ENCODE data around the gene EHMT1.

Gene EHMT1

DNA sequence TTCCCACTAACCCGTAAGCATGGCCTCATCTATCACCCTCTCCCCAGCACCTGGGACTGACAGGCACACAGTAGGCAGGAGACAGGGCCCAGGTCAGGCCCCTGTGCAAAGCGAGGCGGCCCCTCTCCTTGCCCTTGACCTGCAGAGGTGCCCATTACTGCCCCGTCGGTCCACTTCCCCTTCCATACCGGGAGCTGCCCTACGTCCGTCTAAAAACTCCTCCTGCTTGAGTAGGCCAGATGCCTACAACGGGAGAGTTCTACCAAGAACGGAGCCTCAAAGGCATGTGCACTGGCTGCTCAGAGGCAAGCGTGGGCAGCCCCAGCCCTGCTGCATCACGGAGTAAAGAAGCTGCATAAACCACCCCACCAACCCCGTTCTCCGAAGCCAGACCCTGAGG lies 35.5 kb upstream of the EHMT1 start:
- no peaks in the 10 kb centered on the region for H3K9me3 ChIP-seq (ENCODE audit: control extremely low read depth in 1 of 5, control insufficient read depth in 4 of 5, insufficient read depth in 2 of 5, low read depth in 1 of 5, low read length in 4 of 5)
- ChIA-PET CTCF (no interaction called here), POLR2A (no interaction called here)
- 92% methylated on average over 11 of the region's 14 CpGs for WGBS (ENCODE audit: insufficient coverage)
- H3K4me3 ChIP-seq (ENCODE audit: control insufficient read depth in 1 of 7, extremely low read depth in 1 of 7, insufficient read depth in 4 of 7, low read depth in 2 of 7, low read length in 6 of 7), result no peak overlapping the region
- H3K27ac ChIP-seq (ENCODE audit: insufficient read depth in 1 of 2, low read depth in 1 of 2, low read length in 2 of 2, poor library complexity in 1 of 2, severe bottlenecking in 2 of 2), result no peak overlapping the region
- H3K36me3 ChIP-seq (ENCODE audit: control insufficient read depth in 4 of 4, insufficient read depth in 4 of 4, low read length in 3 of 4), result peaks cover 2 to 79% (median 54%) of the 10 kb centered on the region in 4 experiments
- peaks cover 0 to 8% (median 5%) of the 10 kb centered on the region in 4 experiments for H3K4me1 ChIP-seq (ENCODE audit: control extremely low read depth in 1 of 4, control insufficient read depth in 4 of 4, insufficient read depth in 4 of 4, low read length in 3 of 4)
- no peaks in the 10 kb centered on the region for H3K27me3 ChIP-seq (replicated peaks in 2 of 5; ENCODE audit: control insufficient read depth in 4 of 5, insufficient read depth in 5 of 5, low read length in 4 of 5)
- no peak for DNase-seq

- POLR2A ChIA-PET, result no interaction called here
- H3K36me3 ChIP-seq (ENCODE audit: control insufficient read depth in 4 of 4, insufficient read depth in 4 of 4, low read length in 3 of 4), result peaks cover 2 to 85% (median 54%) of the 10 kb centered on the region in 4 experiments
Measured at GRCh38 chr9:137583957-137584356, 34.8 kb upstream of the EHMT1 start.

GRCh38 chr9:137586854-137587253 lies 32.0 kb upstream of the EHMT1 start:
- no peaks in the 10 kb centered on the region for H3K27me3 ChIP-seq (replicated peaks in 2 of 5; ENCODE audit: control insufficient read depth in 4 of 5, insufficient read depth in 5 of 5, low read length in 4 of 5)
- no peak overlapping the region for H3K4me3 ChIP-seq (ENCODE audit: control insufficient read depth in 1 of 7, extremely low read depth in 1 of 7, insufficient read depth in 4 of 7, low read depth in 2 of 7, low read length in 6 of 7)
- no peaks in the 10 kb centered on the region for H3K9me3 ChIP-seq (ENCODE audit: control extremely low read depth in 1 of 5, control insufficient read depth in 4 of 5, insufficient read depth in 2 of 5, low read depth in 1 of 5, low read length in 4 of 5)
- ChIA-PET CTCF (interaction anchor here (0.8 to 1.0 kb wide), 2 partner anchors 16 to 41 kb away, joined by 3 read pairs; no protein-coding TSS in a partner anchor), POLR2A (no interaction called here)
- 98% methylated on average over 11 of the region's 14 CpGs for WGBS (ENCODE audit: insufficient coverage)
- no peak overlapping the region for H3K27ac ChIP-seq (ENCODE audit: insufficient read depth in 1 of 2, low read depth in 1 of 2, low read length in 2 of 2, poor library complexity in 1 of 2, severe bottlenecking in 2 of 2)
- H3K36me3 ChIP-seq (ENCODE audit: control insufficient read depth in 4 of 4, insufficient read depth in 4 of 4, low read length in 3 of 4), result peaks cover 0 to 67% (median 45%) of the 10 kb centered on the region in 4 experiments
- no peak for DNase-seq
- H3K4me1 ChIP-seq (ENCODE audit: control extremely low read depth in 1 of 4, control insufficient read depth in 4 of 4, insufficient read depth in 4 of 4, low read length in 3 of 4), result peaks cover 0 to 19% (median 19%) of the 10 kb centered on the region in 4 experiments

More at GRCh38 chr9:137583957-137584356, 34.8 kb upstream of the EHMT1 start:
- peaks cover 0 to 9% (median 6%) of the 10 kb centered on the region in 4 experiments for H3K4me1 ChIP-seq (ENCODE audit: control extremely low read depth in 1 of 4, control insufficient read depth in 4 of 4, insufficient read depth in 4 of 4, low read length in 3 of 4)
- DNase-seq, result no peak
- no peak overlapping the region for H3K27ac ChIP-seq (ENCODE audit: insufficient read depth in 1 of 2, low read depth in 1 of 2, low read length in 2 of 2, poor library complexity in 1 of 2, severe bottlenecking in 2 of 2)
- H3K9me3 ChIP-seq (ENCODE audit: control extremely low read depth in 1 of 5, control insufficient read depth in 4 of 5, insufficient read depth in 2 of 5, low read depth in 1 of 5, low read length in 4 of 5), result no peaks in the 10 kb centered on the region
- no peak overlapping the region for H3K4me3 ChIP-seq (ENCODE audit: control insufficient read depth in 1 of 7, extremely low read depth in 1 of 7, insufficient read depth in 4 of 7, low read depth in 2 of 7, low read length in 6 of 7)
- no peaks in the 10 kb centered on the region for H3K27me3 ChIP-seq (replicated peaks in 2 of 5; ENCODE audit: control insufficient read depth in 4 of 5, insufficient read depth in 5 of 5, low read length in 4 of 5)
- 96% methylated on average over 8 of the region's 8 CpGs for WGBS (ENCODE audit: insufficient coverage)
- CTCF ChIA-PET, result no interaction called here

DNA sequence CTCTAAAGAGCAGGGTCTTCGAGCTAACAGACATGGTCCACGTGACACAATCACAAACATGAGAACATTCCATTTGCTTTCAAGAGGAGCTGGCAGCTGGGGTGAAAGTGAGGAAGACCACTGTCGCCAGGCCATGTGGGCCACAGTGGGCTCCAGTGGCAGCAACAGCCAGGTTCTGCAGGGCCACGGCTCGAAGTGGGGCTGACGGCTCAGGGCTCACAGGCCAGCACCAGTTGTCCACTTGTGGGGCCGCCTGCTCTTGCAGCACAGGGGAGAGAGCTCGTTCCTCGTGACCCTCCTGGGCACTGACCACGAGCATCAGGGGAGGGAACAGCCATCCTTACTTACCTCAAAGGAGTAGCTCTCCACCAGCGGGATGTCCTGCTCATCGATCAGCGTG lies 30.5 kb upstream of the EHMT1 start:
- POLR2A ChIA-PET, result no interaction called here
- 89% methylated on average over 13 of the region's 13 CpGs for WGBS (ENCODE audit: insufficient coverage)
- DNase-seq, result no peak
- H3K9me3 ChIP-seq (ENCODE audit: control extremely low read depth in 1 of 5, control insufficient read depth in 4 of 5, insufficient read depth in 2 of 5, low read depth in 1 of 5, low read length in 4 of 5), result no peaks in the 10 kb centered on the region
- H3K27ac ChIP-seq (ENCODE audit: insufficient read depth in 1 of 2, low read depth in 1 of 2, low read length in 2 of 2, poor library complexity in 1 of 2, severe bottlenecking in 2 of 2), result no peak overlapping the region
- peaks cover 3 to 28% (median 20%) of the 10 kb centered on the region in 4 experiments for H3K4me1 ChIP-seq (ENCODE audit: control extremely low read depth in 1 of 4, control insufficient read depth in 4 of 4, insufficient read depth in 4 of 4, low read length in 3 of 4)
- no peak overlapping the region for H3K4me3 ChIP-seq (ENCODE audit: control insufficient read depth in 1 of 7, extremely low read depth in 1 of 7, insufficient read depth in 4 of 7, low read depth in 2 of 7, low read length in 6 of 7)
- H3K27me3 ChIP-seq (replicated peaks in 2 of 5; ENCODE audit: control insufficient read depth in 4 of 5, insufficient read depth in 5 of 5, low read length in 4 of 5), result no peaks in the 10 kb centered on the region
- CTCF ChIA-PET, result interaction anchor here (0.8 to 1.7 kb wide), 5 partner anchors 9 to 42 kb away, joined by 3 to 7 read pairs (median 4); no protein-coding TSS in a partner anchor
- H3K36me3 ChIP-seq (ENCODE audit: control insufficient read depth in 4 of 4, insufficient read depth in 4 of 4, low read length in 3 of 4), result peaks cover 0 to 53% (median 33%) of the 10 kb centered on the region in 4 experiments

- CTCF ChIA-PET, result interaction anchor here (0.8 to 1.7 kb wide), 6 partner anchors 9 to 41 kb away, joined by 3 to 7 read pairs (median 5); no protein-coding TSS in a partner anchor
- no peak for DNase-seq
- Histone ChIP-seq H3K27ac (ENCODE audit: insufficient read depth in 1 of 2, low read depth in 1 of 2, low read length in 2 of 2, poor library complexity in 1 of 2, severe bottlenecking in 2 of 2) (no peak overlapping the region), H3K4me3 (ENCODE audit: control insufficient read depth in 1 of 7, extremely low read depth in 1 of 7, insufficient read depth in 4 of 7, low read depth in 2 of 7, low read length in 6 of 7) (peak overlapping the region in 2 of 7 experiments; percentile 72 to 86), H3K4me1 (ENCODE audit: control extremely low read depth in 1 of 4, control insufficient read depth in 4 of 4, insufficient read depth in 4 of 4, low read length in 3 of 4) (peaks cover 3 to 28% (median 20%) of the 10 kb centered on the region in 4 experiments), H3K36me3 (ENCODE audit: control insufficient read depth in 4 of 4, insufficient read depth in 4 of 4, low read length in 3 of 4) (peaks cover 0 to 47% (median 28%) of the 10 kb centered on the region in 4 experiments), H3K9me3 (ENCODE audit: control extremely low read depth in 1 of 5, control insufficient read depth in 4 of 5, insufficient read depth in 2 of 5, low read depth in 1 of 5, low read length in 4 of 5) (no peaks in the 10 kb centered on the region), H3K27me3 (replicated peaks in 2 of 5; ENCODE audit: control insufficient read depth in 4 of 5, insufficient read depth in 5 of 5, low read length in 4 of 5) (no peaks in the 10 kb centered on the region)
- POLR2A ChIA-PET, result no interaction called here
- WGBS (ENCODE audit: insufficient coverage), result 100% methylated on average over 3 of the region's 6 CpGs
Measured at GRCh38 chr9:137588891-137589290, 29.9 kb upstream of the EHMT1 start.

GRCh38 chr9:137589441-137590122 lies 29.2 kb upstream of the EHMT1 start:
- Histone ChIP-seq H3K4me3 (ENCODE audit: control insufficient read depth in 1 of 7, extremely low read depth in 1 of 7, insufficient read depth in 4 of 7, low read depth in 2 of 7, low read length in 6 of 7) (peak overlapping the region; percentile 39 to 86 (median 72)), H3K9me3 (ENCODE audit: control extremely low read depth in 1 of 5, control insufficient read depth in 4 of 5, insufficient read depth in 2 of 5, low read depth in 1 of 5, low read length in 4 of 5) (no peaks in the 10 kb centered on the region), H3K36me3 (ENCODE audit: control insufficient read depth in 4 of 4, insufficient read depth in 4 of 4, low read length in 3 of 4) (peaks cover 0 to 40% (median 22%) of the 10 kb centered on the region in 4 experiments), H3K27ac (ENCODE audit: insufficient read depth in 1 of 2, low read depth in 1 of 2, low read length in 2 of 2, poor library complexity in 1 of 2, severe bottlenecking in 2 of 2) (no peak overlapping the region), H3K4me1 (ENCODE audit: control extremely low read depth in 1 of 4, control insufficient read depth in 4 of 4, insufficient read depth in 4 of 4, low read length in 3 of 4) (peaks cover 3 to 28% (median 20%) of the 10 kb centered on the region in 4 experiments), H3K27me3 (replicated peaks in 2 of 5; ENCODE audit: control insufficient read depth in 4 of 5, insufficient read depth in 5 of 5, low read length in 4 of 5) (no peaks in the 10 kb centered on the region)
- 15% methylated on average over 39 of the region's 58 CpGs for WGBS (ENCODE audit: insufficient coverage)
- peak in 2 of 3 donors; percentile 27 to 33 for DNase-seq
- ChIA-PET POLR2A (no interaction called here), CTCF (interaction anchor here (0.8 to 1.7 kb wide), 5 partner anchors 10 to 40 kb away, joined by 3 to 7 read pairs (median 6); no protein-coding TSS in a partner anchor)

- CTCF ChIA-PET, result interaction anchor here (1.9 to 2.9 kb wide), 2 partner anchors 13 to 105 kb away, joined by 4 to 9 read pairs; no protein-coding TSS in a partner anchor
- 0% methylated on average over 24 of the region's 61 CpGs for WGBS (ENCODE audit: insufficient coverage)
- no peak for DNase-seq
Measured at GRCh38 chr9:137590123-137590468, 28.7 kb upstream of the EHMT1 start.

More at GRCh38 chr9:137590123-137590468, 28.7 kb upstream of the EHMT1 start:
- Histone ChIP-seq H3K36me3 (ENCODE audit: control insufficient read depth in 4 of 4, insufficient read depth in 4 of 4, low read length in 3 of 4) (peaks cover 0 to 37% (median 21%) of the 10 kb centered on the region in 4 experiments), H3K4me3 (ENCODE audit: control insufficient read depth in 1 of 7, extremely low read depth in 1 of 7, insufficient read depth in 4 of 7, low read depth in 2 of 7, low read length in 6 of 7) (peak overlapping the region in 6 of 7 experiments; percentile 36 to 86 (median 72)), H3K27me3 (replicated peaks in 2 of 5; ENCODE audit: control insufficient read depth in 4 of 5, insufficient read depth in 5 of 5, low read length in 4 of 5) (no peaks in the 10 kb centered on the region), H3K9me3 (ENCODE audit: control extremely low read depth in 1 of 5, control insufficient read depth in 4 of 5, insufficient read depth in 2 of 5, low read depth in 1 of 5, low read length in 4 of 5) (no peaks in the 10 kb centered on the region), H3K27ac (ENCODE audit: insufficient read depth in 1 of 2, low read depth in 1 of 2, low read length in 2 of 2, poor library complexity in 1 of 2, severe bottlenecking in 2 of 2) (no peak overlapping the region), H3K4me1 (ENCODE audit: control extremely low read depth in 1 of 4, control insufficient read depth in 4 of 4, insufficient read depth in 4 of 4, low read length in 3 of 4) (peaks cover 3 to 28% (median 20%) of the 10 kb centered on the region in 4 experiments)
- POLR2A ChIA-PET, result no interaction called here
